T-cell (primary cell): Measurements from ENCODE around the gene KIF3C. TPM values are rescaled to one million over a fixed set of nuclear protein-coding genes. Genes with fewer than 3 reads are reported as not detected.
A peak's percentile ranks its signal among the peaks of the same experiment; 100 is the strongest.

Experiments
- ATAC-seq, 4 experiments: fragments of 200-7000 bp in 3 of 4; fragments of 150-1000 bp in 1 of 4; cut with Tn5 transposase; replicated peaks in 1 of 4; 1 replicate in 3 of 4; 2 replicates in 1 of 4; pipeline ENCODE4 v1.10.0; 2021; ENCODE audit warnings: moderate library complexity in 3 of 4, mild to moderate bottlenecking in 2 of 4, moderate number of reproducible peaks in 1 of 4
- CTCF ChIA-PET, 2 donors: fragments of 300-600 bp; sonication (Branson Sonifier 250); formaldehyde crosslinking; loops; one replicate each; lab custom pipeline; 2022; ENCODE audit warnings: antibody characterized with exemption in 2 of 2; lab: Charles Lee
- POLR2A ChIA-PET, 2 donors: fragments of 300-600 bp; sonication (Branson Sonifier 250); formaldehyde crosslinking; loops; one replicate each; lab custom pipeline; 2022; ENCODE audit warnings: antibody characterized with exemption in 2 of 2; lab: Charles Lee
- DNase-seq, 35 experiments: peaks; one replicate each; pipeline versions ENCODE4 v3.0.0 to v3.0.0-alpha.2; 2013 to 2023
- H3K27ac ChIP-seq: one replicate; pipeline ENCODE4 v1.5.1; 2013; ENCODE audit warnings: low read length
- H3K27me3 ChIP-seq, 2 experiments: replicated peaks in 1 of 2; 1 replicate in 1 of 2; 2 replicates in 1 of 2; pipeline versions ENCODE4 v1.6.1 to v1.7.0; 2013; ENCODE audit warnings: low read length in 1 of 2, mixed read lengths in 1 of 2; ENCODE audit not compliant: control insufficient read depth in 2 of 2, insufficient read depth in 2 of 2; ENCODE audit errors: extremely low read depth in 1 of 2
- H3K36me3 ChIP-seq, 2 donors: 1 replicate in 1 of 2; 2 replicates in 1 of 2; pipeline versions ENCODE4 v1.6.1 to v1.7.0; 2013; ENCODE audit warnings: low read length in 1 of 2; ENCODE audit not compliant: control insufficient read depth in 2 of 2, insufficient read depth in 1 of 2; ENCODE audit errors: extremely low read depth in 1 of 2
- H3K4me1 ChIP-seq, 2 experiments: 1 replicate in 1 of 2; 2 replicates in 1 of 2; pipeline versions ENCODE4 v1.6.1 to v1.7.0; 2013; ENCODE audit warnings: low read length in 2 of 2, mixed read lengths in 1 of 2; ENCODE audit not compliant: insufficient read depth in 2 of 2, control insufficient read depth in 1 of 2; ENCODE audit errors: extremely low read depth in 1 of 2
- H3K4me3 ChIP-seq, 2 donors: 1 replicate in 1 of 2; 2 replicates in 1 of 2; pipeline versions ENCODE4 v1.5.1 to v1.7.0; 2013; ENCODE audit warnings: mild to moderate bottlenecking in 2 of 2, low read length in 1 of 2, moderate library complexity in 1 of 2; ENCODE audit not compliant: control insufficient read depth in 1 of 2; ENCODE audit errors: extremely low read depth in 1 of 2
- H3K9me3 ChIP-seq: 2 replicates; pipeline ENCODE4 v1.7.0; 2013
- H3K27ac Mint-ChIP-seq, 2 donors: one replicate each; pipeline ENCODE4 v1.8.0; 2020 to 2021; ENCODE audit warnings: mild to moderate bottlenecking in 2 of 2, mixed read lengths in 2 of 2
- H3K27me3 Mint-ChIP-seq, 2 donors: one replicate each; pipeline ENCODE4 v1.8.0; 2021 to 2022; ENCODE audit warnings: mixed read lengths in 2 of 2
- H3K36me3 Mint-ChIP-seq: one replicate; pipeline ENCODE4 v1.8.0; 2021; ENCODE audit warnings: mixed read lengths
- H3K4me1 Mint-ChIP-seq, 3 donors: one replicate each; pipeline ENCODE4 v1.8.0; 2020 to 2022; ENCODE audit warnings: mixed read lengths in 3 of 3, mild to moderate bottlenecking in 1 of 3
- H3K4me3 Mint-ChIP-seq, 3 donors: one replicate each; pipeline ENCODE4 v1.8.0; 2020 to 2022; ENCODE audit warnings: mild to moderate bottlenecking in 3 of 3, mixed read lengths in 3 of 3, moderate library complexity in 3 of 3
- H3K9me3 Mint-ChIP-seq, 3 donors: one replicate each; pipeline ENCODE4 v1.8.0; 2020 to 2022; ENCODE audit warnings: mixed read lengths in 3 of 3
- WGBS: methylation state at CpG from one replicate; pipeline ENCODE4 v1.1.5; 2013; ENCODE audit warnings: missing lambda C conversion rate; ENCODE audit not compliant: insufficient coverage; 5-methylcytosine and 5-hydroxymethylcytosine counted together
- total RNA-seq, 35 experiments: library from RNA in 6 of 35; stranded (reverse) in 6 of 35; fragments of 120-200 nt in 1 of 35; gene quantifications; one replicate each; pipeline versions ENCODE4 v1.2.1 to v1.2.4 and lab custom pipeline; 2013 to 2026

KIF3C gene
- total RNA-seq, 5 donors from 2014 or later (not counting 1 experiment from before 2014, with no cell fraction given): 3.3 to 8.6 (median 6.9) TPM

DNA sequence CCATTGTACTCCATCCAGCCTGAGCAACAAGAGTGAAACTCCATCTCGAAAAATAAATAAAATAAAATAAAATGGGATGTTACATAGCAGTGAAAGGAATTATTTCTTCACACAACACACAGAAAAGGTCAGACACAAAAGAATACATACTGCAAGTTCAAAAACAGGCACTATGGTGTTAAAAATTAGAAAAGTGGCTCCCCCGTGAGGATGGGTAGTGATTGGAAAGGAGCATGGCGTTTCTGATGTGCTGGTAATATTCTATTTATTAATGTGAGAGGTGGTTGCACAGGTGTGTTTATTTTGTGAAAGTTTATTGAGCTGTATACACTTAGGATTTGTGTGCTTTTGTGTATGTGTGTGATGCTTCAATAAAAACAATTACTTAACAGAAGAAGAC lies 28.6 kb upstream of the KIF3C start:
- CTCF ChIA-PET: no interaction called here
- 86% methylated on average over 2 of the region's 3 CpGs for WGBS
- H3K27me3 Mint-ChIP-seq: no peaks in the 10 kb centered on the region
- H3K36me3 Mint-ChIP-seq: no peaks in the 10 kb centered on the region
- H3K27me3 ChIP-seq: no peaks in the 10 kb centered on the region
- H3K9me3 Mint-ChIP-seq: peaks cover 0 to 6% (median 4%) of the 10 kb centered on the region in 3 donors
- no peak overlapping the region for H3K4me3 ChIP-seq
- no peaks in the 10 kb centered on the region for H3K4me1 ChIP-seq
- H3K27ac ChIP-seq: no peak overlapping the region
- no peak overlapping the region for H3K4me3 Mint-ChIP-seq
- no peaks in the 10 kb centered on the region for H3K36me3 ChIP-seq
- ATAC-seq (no peak), DNase-seq (no peak)
- no peaks in the 10 kb centered on the region for H3K9me3 ChIP-seq
- no peak overlapping the region for H3K27ac Mint-ChIP-seq
- POLR2A ChIA-PET: no interaction called here
- no peaks in the 10 kb centered on the region for H3K4me1 Mint-ChIP-seq

DNA sequence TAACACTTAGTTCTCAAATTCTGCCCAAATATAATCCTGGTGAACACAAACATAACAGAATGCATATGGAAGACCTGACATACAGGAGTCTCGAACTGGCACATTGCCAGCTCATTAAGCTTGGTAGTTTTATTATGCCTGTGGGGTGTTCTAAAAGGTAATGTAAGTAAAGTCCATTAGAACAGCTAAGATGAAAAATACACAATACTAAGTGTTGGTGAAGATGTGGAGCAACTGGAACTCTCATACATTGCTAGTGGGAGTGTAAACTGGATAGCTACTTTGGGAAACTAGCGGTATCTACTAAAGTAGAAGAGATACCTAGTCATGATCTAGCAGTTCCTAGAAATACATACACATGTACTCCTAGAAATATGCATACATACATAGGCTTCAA lies 27.3 kb upstream of the KIF3C start:
- H3K27me3 Mint-ChIP-seq: no peaks in the 10 kb centered on the region
- H3K4me1 Mint-ChIP-seq: no peaks in the 10 kb centered on the region
- no peak for DNase-seq
- no peak overlapping the region for H3K4me3 Mint-ChIP-seq
- Histone ChIP-seq H3K27me3 (no peaks in the 10 kb centered on the region), H3K36me3 (no peaks in the 10 kb centered on the region), H3K9me3 (no peaks in the 10 kb centered on the region), H3K27ac (no peak overlapping the region), H3K4me1 (no peaks in the 10 kb centered on the region), H3K4me3 (no peak overlapping the region)
- no CpG with 5 or more reads among the region's 2 CpGs for WGBS
- peaks cover 0 to 6% (median 4%) of the 10 kb centered on the region in 3 donors for H3K9me3 Mint-ChIP-seq
- H3K36me3 Mint-ChIP-seq: no peaks in the 10 kb centered on the region
- POLR2A ChIA-PET: no interaction called here
- H3K27ac Mint-ChIP-seq: no peak overlapping the region
- no peak for ATAC-seq
- CTCF ChIA-PET: no interaction called here

DNA sequence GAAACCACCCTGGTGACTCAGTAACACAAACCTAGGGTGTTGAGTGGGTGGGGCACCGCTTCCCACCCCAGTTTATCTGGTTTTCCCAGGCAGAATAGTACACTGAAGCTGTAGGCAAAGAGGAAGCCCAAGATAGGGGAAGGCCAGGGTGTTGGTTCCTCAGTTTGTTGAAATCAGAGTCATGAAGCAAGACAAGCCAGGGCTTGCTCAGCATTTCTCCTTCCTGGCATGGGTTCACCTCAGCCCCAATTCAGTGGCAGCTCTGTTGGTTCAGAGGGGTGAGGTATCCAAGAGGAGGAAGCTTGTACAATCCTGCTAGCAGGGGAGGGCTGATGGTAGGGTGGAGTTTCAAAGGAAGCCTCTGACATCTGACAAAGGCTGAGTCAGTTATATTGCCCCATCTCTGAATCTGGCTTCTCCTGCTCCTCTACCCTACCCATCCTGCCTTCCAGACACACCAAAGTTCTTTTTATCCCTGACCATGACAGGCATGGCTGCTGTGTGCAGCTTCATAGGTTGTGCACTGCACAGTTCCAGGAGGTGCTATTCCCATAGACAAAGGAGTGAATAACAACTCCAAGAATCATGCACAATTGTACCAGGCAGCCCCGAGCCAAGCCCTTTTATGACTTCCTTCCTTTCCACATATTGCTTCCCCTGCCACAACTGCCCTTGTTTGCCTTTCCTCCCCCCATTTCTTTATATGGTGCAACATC lies 26.7 kb upstream of the KIF3C start:
- no peaks in the 10 kb centered on the region for H3K36me3 Mint-ChIP-seq
- H3K27ac ChIP-seq: no peak overlapping the region
- H3K4me1 Mint-ChIP-seq: no peaks in the 10 kb centered on the region
- ATAC-seq: peak in 1 of 4 experiments; percentile 15
- POLR2A ChIA-PET: no interaction called here
- CTCF ChIA-PET: interaction anchor here in 1 of 2 donors (0.7 kb wide), 1 partner anchor 66 kb away, joined by 3 read pairs; no protein-coding TSS in a partner anchor
- H3K27me3 Mint-ChIP-seq: no peaks in the 10 kb centered on the region
- no peak overlapping the region for H3K27ac Mint-ChIP-seq
- H3K4me3 ChIP-seq: no peak overlapping the region
- H3K9me3 Mint-ChIP-seq: peaks cover 0 to 6% (median 4%) of the 10 kb centered on the region in 3 donors
- H3K27me3 ChIP-seq: no peaks in the 10 kb centered on the region
- DNase-seq: peak in 6 of 35 experiments; percentile 2 to 32 (median 10)
- WGBS: 57% methylated on average over 1 of the region's 2 CpGs
- H3K9me3 ChIP-seq: no peaks in the 10 kb centered on the region
- no peaks in the 10 kb centered on the region for H3K36me3 ChIP-seq
- H3K4me3 Mint-ChIP-seq: no peak overlapping the region
- H3K4me1 ChIP-seq: no peaks in the 10 kb centered on the region

DNA sequence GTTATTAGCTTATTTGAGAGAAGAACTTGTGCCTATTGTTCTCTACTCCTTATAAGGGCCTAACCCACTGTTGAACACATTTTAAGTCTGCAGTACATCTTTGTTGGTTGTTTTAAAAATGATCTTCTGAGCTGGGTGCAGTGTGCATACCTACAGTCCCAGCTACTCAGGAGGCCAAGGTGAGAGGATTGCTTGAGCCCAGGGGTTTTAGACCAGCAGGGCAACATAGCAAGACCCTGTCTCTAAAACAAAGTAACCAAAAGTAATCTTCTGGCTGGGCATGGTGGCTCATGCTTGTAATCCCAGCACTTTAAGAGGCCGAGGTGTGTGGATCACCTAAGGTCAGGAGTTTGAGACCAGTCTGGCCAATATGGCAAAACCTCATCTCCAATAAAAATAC lies 25.8 kb upstream of the KIF3C start:
- no peak for DNase-seq
- ATAC-seq: no peak
- Mint-ChIP-seq H3K9me3 (peaks cover 0 to 6% (median 4%) of the 10 kb centered on the region in 3 donors), H3K27me3 (no peaks in the 10 kb centered on the region), H3K27ac (no peak overlapping the region), H3K4me1 (no peaks in the 10 kb centered on the region), H3K36me3 (no peaks in the 10 kb centered on the region), H3K4me3 (no peak overlapping the region)
- Histone ChIP-seq H3K27ac (no peak overlapping the region), H3K9me3 (no peaks in the 10 kb centered on the region), H3K4me1 (no peaks in the 10 kb centered on the region), H3K27me3 (no peaks in the 10 kb centered on the region), H3K4me3 (no peak overlapping the region), H3K36me3 (no peaks in the 10 kb centered on the region)
- WGBS: 88% methylated on average over 1 of the region's 1 CpG
- CTCF ChIA-PET: no interaction called here
- POLR2A ChIA-PET: no interaction called here

DNA sequence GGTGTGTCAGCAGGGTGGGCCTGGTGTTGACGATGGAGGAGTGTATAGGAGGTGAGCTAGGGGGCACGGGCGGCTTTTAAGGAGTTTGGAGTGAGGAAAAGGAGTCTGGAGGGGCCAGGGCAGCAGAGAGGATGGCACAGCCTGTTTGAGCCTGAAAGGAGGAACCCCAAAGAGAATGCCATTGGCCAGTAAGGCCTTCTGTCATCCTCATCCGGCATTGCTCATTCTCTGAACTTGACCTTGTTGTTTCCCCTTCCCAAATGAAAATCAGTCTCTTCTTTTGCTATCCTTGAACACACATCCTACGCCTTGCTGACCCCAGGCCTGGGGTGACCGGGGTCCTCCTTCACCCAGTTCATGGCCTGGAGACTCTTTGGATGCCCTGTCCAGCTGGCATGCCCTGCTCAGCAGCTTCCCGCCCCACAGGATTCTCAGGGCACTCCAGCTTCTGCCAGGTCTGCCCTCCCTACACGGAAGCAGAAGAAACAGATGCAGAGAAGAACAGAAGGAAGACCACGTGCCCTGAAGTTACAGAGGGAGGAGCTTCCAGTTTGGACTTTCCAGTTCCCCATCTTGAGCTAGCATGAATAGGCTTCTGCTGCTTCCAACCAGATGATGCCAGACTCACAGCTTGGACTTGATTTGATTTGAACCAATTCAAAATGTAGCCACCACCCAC lies 20.5 kb upstream of the KIF3C start:
- Mint-ChIP-seq H3K4me3 (no peak overlapping the region), H3K9me3 (no peaks in the 10 kb centered on the region), H3K27ac (no peak overlapping the region), H3K27me3 (peaks cover 0 to 2% of the 10 kb centered on the region in 2 donors), H3K36me3 (no peaks in the 10 kb centered on the region), H3K4me1 (no peaks in the 10 kb centered on the region)
- ChIA-PET POLR2A (interaction anchor here in 1 of 2 donors (0.6 kb wide), 1 partner anchor 20 kb away, joined by 3 read pairs; no protein-coding TSS in a partner anchor), CTCF (interaction anchor here in 1 of 2 donors (0.7 kb wide), 1 partner anchor 373 kb away, joined by 3 read pairs; no protein-coding TSS in a partner anchor)
- Histone ChIP-seq H3K27me3 (peaks cover 0 to 9% of the 10 kb centered on the region in 2 experiments), H3K4me1 (no peaks in the 10 kb centered on the region), H3K4me3 (no peak overlapping the region), H3K36me3 (no peaks in the 10 kb centered on the region), H3K27ac (no peak overlapping the region), H3K9me3 (no peaks in the 10 kb centered on the region)
- DNase-seq (no peak), ATAC-seq (no peak)
- WGBS: 79% methylated on average over 8 of the region's 9 CpGs

DNA sequence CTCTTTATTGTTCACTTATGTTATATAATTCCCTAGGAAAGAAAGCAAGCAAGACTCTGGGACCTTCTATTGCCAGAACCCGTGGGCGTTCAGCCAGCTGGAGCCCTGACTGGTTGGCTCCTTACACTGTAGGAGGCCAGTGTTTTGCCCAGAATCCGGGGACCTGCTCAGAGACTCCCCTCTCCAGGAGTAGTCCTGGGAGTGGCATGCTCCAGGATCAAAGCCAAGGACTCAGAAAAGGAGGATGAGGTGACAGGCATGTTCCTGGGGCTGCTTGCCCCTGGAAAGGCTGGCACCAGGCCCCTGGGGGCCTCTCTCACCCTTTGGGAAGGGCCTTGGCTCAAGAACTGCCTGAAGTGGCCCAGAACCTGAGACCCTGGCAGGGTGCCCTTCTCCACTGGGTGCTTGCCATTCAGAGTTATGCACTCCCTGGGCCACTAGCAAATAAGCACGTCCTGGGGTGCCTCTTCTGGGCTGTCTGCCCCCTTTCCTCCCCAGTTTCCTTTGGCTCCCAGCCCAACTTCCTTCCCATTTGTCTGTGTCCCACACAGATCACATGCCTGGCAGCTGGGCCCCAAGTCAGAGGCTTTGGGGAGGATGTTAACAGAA lies 19.6 kb upstream of the KIF3C start:
- Histone ChIP-seq H3K4me3 (no peak overlapping the region), H3K9me3 (no peaks in the 10 kb centered on the region), H3K27ac (no peak overlapping the region), H3K27me3 (peaks cover 0 to 9% of the 10 kb centered on the region in 2 experiments), H3K4me1 (no peaks in the 10 kb centered on the region), H3K36me3 (no peaks in the 10 kb centered on the region)
- no peak for DNase-seq
- Mint-ChIP-seq H3K36me3 (no peaks in the 10 kb centered on the region), H3K4me3 (no peak overlapping the region), H3K27ac (no peak overlapping the region), H3K4me1 (no peaks in the 10 kb centered on the region), H3K27me3 (peaks cover 0 to 2% of the 10 kb centered on the region in 2 donors), H3K9me3 (no peaks in the 10 kb centered on the region)
- ChIA-PET CTCF (no interaction called here), POLR2A (no interaction called here)
- ATAC-seq: no peak
- WGBS: 100% methylated on average over 2 of the region's 4 CpGs
